GM12891 (cell line): Measurements from ENCODE around the gene MOV10.

Source experiments
- PAX5 ChIP-seq: IDR thresholded peaks from 2 replicates; pipeline ENCODE4 v1.6.1; 2011; ENCODE audit warnings: low read length, moderate library complexity, mild to moderate bottlenecking; ENCODE audit not compliant: insufficient read depth, severe bottlenecking
- POLR2A ChIP-seq: IDR thresholded peaks from 2 replicates; pipeline ENCODE4 v1.6.1; 2011; ENCODE audit warnings: low read depth, low read length, control low read depth
- POLR2AphosphoS5 ChIP-seq: IDR thresholded peaks from 2 replicates; pipeline ENCODE4 v1.6.1; 2011; ENCODE audit warnings: low read depth, low read length, control low read depth
- POU2F2 ChIP-seq: IDR thresholded peaks from 2 replicates; pipeline ENCODE4 v1.6.1; 2011; ENCODE audit warnings: low read depth, mild to moderate bottlenecking, control low read depth, low read length, moderate library complexity
- SPI1 ChIP-seq: IDR thresholded peaks from 2 replicates; pipeline ENCODE4 v1.6.1; 2011; ENCODE audit warnings: low read depth, low read length, control low read depth
- TAF1 ChIP-seq: IDR thresholded peaks from 2 replicates; pipeline ENCODE4 v1.6.1; 2011; ENCODE audit warnings: low read depth, low read length, control low read depth

GRCh38 chr1:112722601-112723510 is 48.4 kb downstream of the MOV10 start:
- TF ChIP-seq POLR2AphosphoS5, result no peak
- TF ChIP-seq TAF1, result no peak
- TF ChIP-seq POLR2A, result no peak
- TF ChIP-seq PAX5, result no peak
- TF ChIP-seq POU2F2, result no peak
- TF ChIP-seq SPI1, result no peak
